Esophagus muscularis mucosa (tissue), 4 donors: ENCODE results near the gene TDRD7. TPM values are rescaled to one million over a fixed set of nuclear protein-coding genes. Genes with fewer than 3 reads are reported as not detected.

Experiments
- DNase-seq: peaks from one replicate; pipeline ENCODE4 v3.0.0-alpha.2; 2017; ENCODE audit errors: extremely low spot score
- H3K27ac ChIP-seq, 4 donors: fragments of 200-600 bp; sonication (generic); replicated peaks in 1 of 4; 1 replicate in 3 of 4; 2 replicates in 1 of 4; pipeline ENCODE4 v1.5.1; 2016 to 2019; ENCODE audit warnings: mild to moderate bottlenecking in 1 of 4
- H3K27me3 ChIP-seq, 4 donors: fragments of 200-600 bp; sonication (generic); one replicate each; pipeline versions ENCODE4 v1.5.1 to v1.6.0; 2016 to 2019
- H3K36me3 ChIP-seq, 4 donors: fragments of 200-600 bp; sonication (generic); one replicate each; pipeline ENCODE4 v1.5.1; 2016 to 2019
- H3K4me1 ChIP-seq, 4 donors: fragments of 200-600 bp; sonication (generic); one replicate each; pipeline ENCODE4 v1.5.1; 2016 to 2019
- H3K4me3 ChIP-seq, 4 donors: fragments of 200-600 bp; sonication (generic); 1 replicate in 2 of 4; 2 replicates in 2 of 4; pipeline ENCODE4 v1.5.1; 2016 to 2019; ENCODE audit warnings: mild to moderate bottlenecking in 4 of 4, moderate library complexity in 1 of 4
- H3K9me3 ChIP-seq, 4 donors: fragments of 200-600 bp; sonication (generic); 1 replicate in 3 of 4; 2 replicates in 1 of 4; pipeline ENCODE4 v1.5.1; 2016 to 2019
- CTCF ChIP-seq, 3 experiments: fragments of 200-600 bp in 2 of 3; fragments of 450-650 bp in 1 of 3; sonication (generic) in 2 of 3; IDR thresholded peaks; one replicate each; pipeline ENCODE4 v1.5.1; 2017 to 2019; ENCODE audit warnings: antibody characterized with exemption in 3 of 3, mild to moderate bottlenecking in 2 of 3, moderate library complexity in 1 of 3
- EP300 ChIP-seq: sonication (generic); formaldehyde crosslinking; IDR thresholded peaks from one replicate; pipeline ENCODE4 v1.6.1; 2017; ENCODE audit warnings: antibody characterized with exemption
- POLR2A ChIP-seq: fragments of 450-650 bp; IDR thresholded peaks from one replicate; pipeline ENCODE4 v1.6.1; 2017; ENCODE audit warnings: antibody characterized with exemption, moderate library complexity, mild to moderate bottlenecking, low read depth
- POLR2AphosphoS5 ChIP-seq, 2 donors: sonication (generic); formaldehyde crosslinking; IDR thresholded peaks; one replicate each; pipeline ENCODE4 v1.6.1; 2017; ENCODE audit warnings: antibody characterized with exemption in 2 of 2
- WGBS: methylation state at CpG from one replicate; pipeline ENCODE4 v1.1.5; 2018; 5-methylcytosine and 5-hydroxymethylcytosine counted together
- intact Hi-C: fragments of 100-400 bp; cut with DNase I; formaldehyde crosslinking; loops from one replicate; pipeline ENCODE4 v1.15.1; 2023
- total RNA-seq, 4 donors: library from RNA; depleted of rRNA; stranded (reverse); fragments of >200 nt; gene quantifications; one replicate each; pipeline versions ENCODE4 v1.1.0 to v1.2.1, GENCODE V29; 2016

TDRD7 gene
- total RNA-seq, 4 donors from 2014 or later = 15.4 to 22.9 (median 16.4) TPM

GRCh38 chr9:97474372-97474925, 62.6 kb downstream of the TDRD7 start:
- H3K27me3 ChIP-seq = no peaks in the 10 kb centered on the region
- peaks cover 8 to 11% (median 10%) of the 10 kb centered on the region in 4 donors for H3K4me1 ChIP-seq
- H3K27ac ChIP-seq = no peak overlapping the region
- WGBS = 96% methylated on average over 5 of the region's 5 CpGs
- no peaks in the 10 kb centered on the region for H3K9me3 ChIP-seq
- no peak overlapping the region for H3K4me3 ChIP-seq
- TF ChIP-seq EP300 (no peak), CTCF (IDR thresholded peaks at IDR 0.05) (no peak), POLR2AphosphoS5 (IDR thresholded peaks at IDR 0.05) (no peak), POLR2A (no peak)
- intact Hi-C loops = no loop called here
- DNase-seq = no peak
- H3K36me3 ChIP-seq = peaks cover 0 to 30% (median 14%) of the 10 kb centered on the region in 4 donors

- Histone ChIP-seq H3K4me3 (no peak overlapping the region), H3K27me3 (no peaks in the 10 kb centered on the region), H3K36me3 (peaks cover 0 to 31% (median 17%) of the 10 kb centered on the region in 4 donors), H3K27ac (no peak overlapping the region), H3K4me1 (peaks cover 2 to 10% (median 9%) of the 10 kb centered on the region in 4 donors), H3K9me3 (no peaks in the 10 kb centered on the region)
- TF ChIP-seq POLR2A (no peak), EP300 (no peak), CTCF (IDR thresholded peaks at IDR 0.05) (no peak), POLR2AphosphoS5 (IDR thresholded peaks at IDR 0.05) (no peak)
- WGBS = 87% methylated on average over 2 of the region's 2 CpGs
- intact Hi-C loops = no loop called here
- no peak for DNase-seq
Measured at GRCh38 chr9:97475059-97475458, 63.2 kb downstream of the TDRD7 start.

- intact Hi-C loops = no loop called here
- TF ChIP-seq POLR2AphosphoS5 (IDR thresholded peaks at IDR 0.05) (no peak), CTCF (IDR thresholded peaks at IDR 0.05) (no peak), POLR2A (no peak), EP300 (no peak)
- no peak for DNase-seq
- H3K36me3 ChIP-seq = peaks cover 9 to 49% (median 27%) of the 10 kb centered on the region in 4 donors
- WGBS = 69% methylated on average over 3 of the region's 3 CpGs
- H3K4me1 ChIP-seq = peaks cover 0 to 7% (median 6%) of the 10 kb centered on the region in 4 donors
- no peak overlapping the region for H3K27ac ChIP-seq
- H3K9me3 ChIP-seq = no peaks in the 10 kb centered on the region
- no peak overlapping the region for H3K4me3 ChIP-seq
- no peaks in the 10 kb centered on the region for H3K27me3 ChIP-seq
Measured at GRCh38 chr9:97478301-97478981, 66.5 kb downstream of the TDRD7 start.

- Histone ChIP-seq H3K27ac (peak overlapping the region in 1 of 4 donors; percentile 20), H3K9me3 (no peaks in the 10 kb centered on the region), H3K4me1 (peaks cover 0 to 13% (median 6%) of the 10 kb centered on the region in 4 donors), H3K27me3 (no peaks in the 10 kb centered on the region), H3K36me3 (peaks cover 9 to 37% (median 21%) of the 10 kb centered on the region in 4 donors), H3K4me3 (no peak overlapping the region)
- WGBS = 71% methylated on average over 5 of the region's 5 CpGs
- TF ChIP-seq POLR2A (no peak), EP300 (no peak), POLR2AphosphoS5 (IDR thresholded peaks at IDR 0.05) (no peak), CTCF (IDR thresholded peaks at IDR 0.05) (no peak)
- intact Hi-C loops = no loop called here
- DNase-seq = no peak
Measured at GRCh38 chr9:97479496-97480159, 67.7 kb downstream of the TDRD7 start.
